Measurements from ENCODE around the gene CLEC20A.

- TF ChIP-seq POLR2A (IDR thresholded peaks at IDR 0.05; ENCODE audit: low read depth, low read length), result no peak
- no peak for TF ChIP-seq TAF1 (IDR thresholded peaks at IDR 0.05; ENCODE audit: borderline replicate concordance, low read depth, low read length)
Observed at GRCh38 chr1:178486100-178487069, 10.4 kb downstream of the CLEC20A start.

Measured in GM12892 (cell line).